Nephron progenitor cell (in vitro differentiated cells): ENCODE data around the gene CERS1.

ENCODE experiments used
- DNase-seq: peaks from one replicate; pipeline ENCODE4 v3.0.0; 2021
- H3K27ac Mint-ChIP-seq: 2 replicates; pipeline ENCODE4 v1.8.0; 2021; ENCODE audit warnings: mild to moderate bottlenecking, moderate library complexity, mixed read lengths
- H3K27me3 Mint-ChIP-seq: 2 replicates; pipeline ENCODE4 v1.8.0; 2021; ENCODE audit warnings: mild to moderate bottlenecking, low read depth, mixed read lengths; ENCODE audit not compliant: poor library complexity
- H3K36me3 Mint-ChIP-seq: 2 replicates; pipeline ENCODE4 v1.8.0; 2021; ENCODE audit warnings: low read depth, mixed read lengths
- H3K4me1 Mint-ChIP-seq: 2 replicates; pipeline ENCODE4 v1.8.0; 2021; ENCODE audit warnings: mixed read lengths
- H3K4me3 Mint-ChIP-seq: 2 replicates; pipeline ENCODE4 v1.8.0; 2021; ENCODE audit warnings: mild to moderate bottlenecking, moderate library complexity, mixed read lengths
- H3K9me3 Mint-ChIP-seq: 2 replicates; pipeline ENCODE4 v1.8.0; 2021; ENCODE audit warnings: mild to moderate bottlenecking, moderate library complexity, mixed read lengths
- CTCF ChIP-seq: fragments of 200-600 bp; sonication (generic); IDR thresholded peaks from 2 replicates; pipeline ENCODE4 v1.5.0; 2021; ENCODE audit warnings: antibody characterized with exemption

Gene CERS1

GRCh38 chr19:18901491-18901890 is 5.5 kb upstream of the CERS1 start:
- no peak overlapping the region for H3K4me3 Mint-ChIP-seq
- peaks cover 13% of the 10 kb centered on the region for H3K36me3 Mint-ChIP-seq
- TF ChIP-seq CTCF: no peak
- H3K4me1 Mint-ChIP-seq: peaks cover 12% of the 10 kb centered on the region
- no peak overlapping the region for H3K27ac Mint-ChIP-seq
- H3K27me3 Mint-ChIP-seq: peaks cover 3% of the 10 kb centered on the region
- no peaks in the 10 kb centered on the region for H3K9me3 Mint-ChIP-seq
- no peak for DNase-seq

- Mint-ChIP-seq H3K27ac (no peak overlapping the region), H3K9me3 (no peaks in the 10 kb centered on the region)
Observed at GRCh38 chr19:18900700-18901481, 4.9 kb upstream of the CERS1 start.

GRCh38 chr19:18899624-18900560 is 3.9 kb upstream of the CERS1 start:
- peaks cover 3% of the 10 kb centered on the region for H3K27me3 Mint-ChIP-seq
- no peaks in the 10 kb centered on the region for H3K9me3 Mint-ChIP-seq
- TF ChIP-seq CTCF: no peak
- H3K27ac Mint-ChIP-seq: no peak overlapping the region
- peaks cover 13% of the 10 kb centered on the region for H3K36me3 Mint-ChIP-seq
- no peak for DNase-seq
- peaks cover 6% of the 10 kb centered on the region for H3K4me1 Mint-ChIP-seq
- H3K4me3 Mint-ChIP-seq: no peak overlapping the region

More at GRCh38 chr19:18900700-18901481, 4.9 kb upstream of the CERS1 start:
- Mint-ChIP-seq H3K36me3 (peaks cover 13% of the 10 kb centered on the region), H3K27me3 (peaks cover 3% of the 10 kb centered on the region), H3K4me1 (peaks cover 12% of the 10 kb centered on the region), H3K4me3 (no peak overlapping the region)
- DNase-seq: no peak
- TF ChIP-seq CTCF: no peak

DNA sequence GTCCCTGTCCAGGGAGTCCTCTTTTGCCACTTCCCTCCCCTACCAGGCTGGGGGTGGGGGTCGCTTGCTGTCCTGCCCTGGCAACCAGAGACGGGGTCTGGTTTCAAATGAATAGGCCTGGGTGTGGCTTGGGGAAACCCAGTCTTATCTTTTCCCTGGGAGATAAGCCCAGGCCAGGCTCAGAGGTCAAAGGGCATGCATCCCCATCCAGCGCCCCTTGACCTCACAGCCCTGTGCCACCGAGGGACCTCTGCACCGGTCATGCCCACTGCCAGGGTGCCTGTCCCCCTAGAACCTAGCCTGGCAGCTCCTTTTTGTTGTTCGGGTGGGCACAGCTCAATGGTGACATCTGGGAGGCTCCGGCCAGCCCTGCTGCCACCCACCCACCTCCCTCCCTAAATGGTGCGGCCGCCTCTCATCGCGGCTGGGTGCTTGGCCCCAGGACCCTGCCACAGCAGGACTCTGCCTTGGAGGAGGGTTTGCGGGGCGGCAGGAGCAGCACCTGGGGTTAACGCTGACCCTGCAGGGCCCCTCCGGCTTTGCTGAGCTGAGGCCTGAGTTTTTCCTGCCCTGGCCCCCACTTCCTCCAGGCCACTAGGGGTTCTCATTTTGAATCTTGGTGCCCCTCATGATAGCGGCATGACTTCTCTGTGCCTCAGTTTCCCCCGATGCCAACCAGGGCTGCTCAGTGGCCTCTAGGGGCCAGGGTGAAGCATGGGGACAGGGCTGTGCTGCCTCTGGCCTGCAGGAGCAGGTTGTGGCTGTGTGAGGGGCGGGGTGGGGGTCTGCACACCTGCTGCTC is 2.9 kb upstream of the CERS1 start:
- Mint-ChIP-seq H3K36me3 (peaks cover 13% of the 10 kb centered on the region), H3K27me3 (peaks cover 3% of the 10 kb centered on the region), H3K4me3 (no peak overlapping the region)

More for the DNA sequence above, 2.9 kb upstream of the CERS1 start:
- H3K27ac Mint-ChIP-seq: no peak overlapping the region
- DNase-seq: no peak
- H3K9me3 Mint-ChIP-seq: no peaks in the 10 kb centered on the region
- H3K4me1 Mint-ChIP-seq: peaks cover 7% of the 10 kb centered on the region
- TF ChIP-seq CTCF: no peak
